Caco-2 (cell line): ENCODE measurements around the gene TAF11L9. TPM values are rescaled to one million over a fixed set of nuclear protein-coding genes. Genes with fewer than 3 reads are reported as not detected.
"Not testable (repeated sequence)": the region's sequence is repeated elsewhere in the genome, so short reads cannot be mapped to it uniquely, and the experiment has no call there.

Source experiments
- Bru-seq: library from RNA; stranded (reverse); fragments of 400-500 nt; gene quantifications from one replicate; lab custom pipeline; 2021; lab: Mats Ljungman, UMichigan
- BruChase-seq, 2 experiments: library from RNA; stranded (reverse); fragments of 400-500 nt; gene quantifications; one replicate each; lab custom pipeline; 2021; lab: Mats Ljungman, UMichigan
- BruUV-seq: library from RNA; stranded (reverse); fragments of 400-500 nt; replicated peaks from 2 replicates; lab custom pipeline; 2021; lab: Mats Ljungman, UMichigan
- CTCF ChIA-PET: fragments of 300-600 bp; sonication (Branson Sonifier 250); formaldehyde crosslinking; loops from one replicate; lab custom pipeline; 2022; ENCODE audit warnings: antibody characterized with exemption; lab: Charles Lee
- POLR2A ChIA-PET: fragments of 300-600 bp; sonication (Branson Sonifier 250); formaldehyde crosslinking; loops from one replicate; lab custom pipeline; 2022; ENCODE audit warnings: antibody characterized with exemption; lab: Charles Lee
- DNase-seq, 2 experiments: peaks; one replicate each; pipeline versions ENCODE4 v3.0.0 to v3.0.0-alpha.2; 2020 to 2022
- H3K27me3 ChIP-seq: replicated peaks from 2 replicates; pipeline ENCODE4 v1.6.0; 2011; ENCODE audit warnings: low read length; ENCODE audit not compliant: control insufficient read depth, insufficient read depth
- H3K36me3 ChIP-seq: 2 replicates; pipeline ENCODE4 v1.5.1; 2011; ENCODE audit warnings: low read length; ENCODE audit not compliant: control insufficient read depth, insufficient read depth
- H3K4me1 ChIP-seq: fragments of 250-450 bp; sonication (Bioruptor Pico); 2 replicates; pipeline ENCODE4 v1.5.1; 2020; ENCODE audit warnings: mild to moderate bottlenecking
- H3K4me3 ChIP-seq: 2 replicates; pipeline ENCODE4 v1.5.1; 2011; ENCODE audit warnings: low read depth, mild to moderate bottlenecking, control low read depth, low read length
- H3K9me3 ChIP-seq: fragments of 250-450 bp; sonication (Bioruptor Pico); 2 replicates; pipeline ENCODE4 v1.5.1; 2020; ENCODE audit warnings: mild to moderate bottlenecking, moderate library complexity
- H3K27ac Mint-ChIP-seq: one replicate; pipeline ENCODE4 v1.8.0; 2022; ENCODE audit warnings: mixed read lengths; ENCODE audit not compliant: unreplicated experiment
- H3K27me3 Mint-ChIP-seq: one replicate; pipeline ENCODE4 v1.8.0; 2022; ENCODE audit warnings: mixed read lengths; ENCODE audit not compliant: insufficient read depth, unreplicated experiment
- H3K36me3 Mint-ChIP-seq: one replicate; pipeline ENCODE4 v1.8.0; 2022; ENCODE audit warnings: mild to moderate bottlenecking, mixed read lengths; ENCODE audit not compliant: insufficient read depth, unreplicated experiment
- H3K4me1 Mint-ChIP-seq: one replicate; pipeline ENCODE4 v1.8.0; 2022; ENCODE audit warnings: low read depth, mixed read lengths; ENCODE audit not compliant: unreplicated experiment
- H3K4me3 Mint-ChIP-seq: one replicate; pipeline ENCODE4 v1.8.0; 2022; ENCODE audit warnings: mild to moderate bottlenecking, moderate library complexity, mixed read lengths; ENCODE audit not compliant: unreplicated experiment
- H3K9me3 Mint-ChIP-seq: one replicate; pipeline ENCODE4 v1.8.0; 2022; ENCODE audit warnings: mixed read lengths; ENCODE audit not compliant: unreplicated experiment
- intact Hi-C: fragments of 100-400 bp; cut with micrococcal nuclease; formaldehyde crosslinking; loops from one replicate; pipeline ENCODE4 v1.10.0; 2022; ENCODE audit not compliant: unreplicated experiment
- long read RNA-seq: library from polyadenylated mRNA; stranded (forward); transcript quantifications from one replicate; pipeline ENCODE4 v2.0.0, GENCODE V29; 2022
- total RNA-seq: library from RNA; stranded (reverse); gene quantifications from 2 replicates; pipeline ENCODE4 v1.2.3, GENCODE V29; 2022
- TF ChIP-seq, protein P1 (sequence below), 2 experiments: fragments of 200-600 bp in 1 of 2; IDR thresholded peaks; 1 replicate in 1 of 2; 2 replicates in 1 of 2; pipeline versions ENCODE4 v1.5.1 to v1.8.0; 2011 to 2022; ENCODE audit warnings: antibody characterized with exemption in 1 of 2, control low read depth in 1 of 2, inconsistent platforms in 1 of 2, low read depth in 1 of 2, low read length in 1 of 2, mild to moderate bottlenecking in 1 of 2, moderate library complexity in 1 of 2; ENCODE audit not compliant: insufficient read depth in 1 of 2, severe bottlenecking in 1 of 2, unreplicated experiment in 1 of 2

TAF11L9 gene
- total RNA-seq = not detected in 2 replicates
- Bru-seq, nascent RNA = not detected
- BruChase-seq, experiment 1, labeled RNA remaining after a 2-hour chase = not detected
- BruChase-seq, experiment 2, labeled RNA remaining after a 6-hour chase = not detected
- long read RNA-seq = 0 reads

DNA sequence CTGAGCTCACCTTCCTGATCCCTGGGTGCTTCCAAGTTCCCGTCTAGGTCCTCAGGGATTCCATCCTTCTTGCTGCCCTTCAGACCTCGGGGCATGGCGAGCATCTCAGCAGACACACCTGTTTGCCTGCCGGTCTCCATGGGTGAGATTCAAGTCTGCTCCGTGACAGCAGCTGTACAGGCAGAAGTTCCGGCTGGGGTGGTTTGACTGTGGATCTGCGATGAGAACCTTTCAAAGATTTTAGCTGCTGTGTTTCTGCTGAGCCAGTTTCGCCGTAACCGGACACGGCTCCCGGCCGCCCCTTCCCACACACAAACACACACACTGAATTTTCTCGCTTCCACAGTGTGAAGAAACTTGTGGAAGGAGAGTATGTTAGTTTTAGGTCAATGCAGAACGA lies at the start of gene TAF11L9:
TAF11L9 (minus strand) TSS at position 140 of the 400 bp plus-strand sequence.
- CTCF ChIA-PET, POLR2A ChIA-PET, H3K36me3 Mint-ChIP-seq, H3K4me3 Mint-ChIP-seq, H3K9me3 Mint-ChIP-seq, H3K9me3 ChIP-seq, H3K27me3 Mint-ChIP-seq, DNase-seq, H3K4me1 ChIP-seq, H3K4me1 Mint-ChIP-seq, intact Hi-C loops, BruUV-seq, H3K27ac Mint-ChIP-seq, H3K36me3 ChIP-seq, H3K27me3 ChIP-seq, H3K4me3 ChIP-seq: not testable (repeated sequence)

DNA sequence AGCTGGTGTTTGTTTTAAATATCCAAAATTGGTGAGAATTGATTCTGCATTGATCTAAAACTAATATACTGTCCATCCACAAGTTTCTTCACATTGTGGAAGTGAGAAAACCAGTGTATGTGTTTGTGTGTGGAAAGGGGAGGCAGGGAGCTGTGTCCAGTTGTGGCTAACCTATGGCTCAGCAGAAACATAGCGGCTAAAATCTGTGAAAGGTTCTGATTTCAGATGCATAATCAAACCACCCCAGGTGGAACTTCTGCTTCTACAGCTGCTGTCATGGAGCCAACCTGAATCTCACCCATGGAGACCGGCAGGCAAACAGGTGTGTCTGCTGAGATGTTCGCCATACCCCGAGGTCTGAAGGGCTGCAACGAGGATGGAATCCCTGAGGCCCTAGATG lies 40.0 kb upstream of the TAF11L9 start, which contains the start of gene TAF11L14:
TAF11L14 (plus strand) TSS at position 301 of the 400 bp plus-strand sequence.
- H3K4me1 ChIP-seq = no peaks in the 10 kb centered on the region
- Mint-ChIP-seq H3K4me3 (no peak within 1 kb of the TSS), H3K9me3 (no peaks in the 10 kb centered on the region), H3K27me3 (peaks cover 7% of the 10 kb centered on the region), H3K4me1 (no peaks in the 10 kb centered on the region), H3K27ac (no peak within 1 kb of the TSS), H3K36me3 (no peaks in the 10 kb centered on the region)
- TF ChIP-seq, protein P1, sequence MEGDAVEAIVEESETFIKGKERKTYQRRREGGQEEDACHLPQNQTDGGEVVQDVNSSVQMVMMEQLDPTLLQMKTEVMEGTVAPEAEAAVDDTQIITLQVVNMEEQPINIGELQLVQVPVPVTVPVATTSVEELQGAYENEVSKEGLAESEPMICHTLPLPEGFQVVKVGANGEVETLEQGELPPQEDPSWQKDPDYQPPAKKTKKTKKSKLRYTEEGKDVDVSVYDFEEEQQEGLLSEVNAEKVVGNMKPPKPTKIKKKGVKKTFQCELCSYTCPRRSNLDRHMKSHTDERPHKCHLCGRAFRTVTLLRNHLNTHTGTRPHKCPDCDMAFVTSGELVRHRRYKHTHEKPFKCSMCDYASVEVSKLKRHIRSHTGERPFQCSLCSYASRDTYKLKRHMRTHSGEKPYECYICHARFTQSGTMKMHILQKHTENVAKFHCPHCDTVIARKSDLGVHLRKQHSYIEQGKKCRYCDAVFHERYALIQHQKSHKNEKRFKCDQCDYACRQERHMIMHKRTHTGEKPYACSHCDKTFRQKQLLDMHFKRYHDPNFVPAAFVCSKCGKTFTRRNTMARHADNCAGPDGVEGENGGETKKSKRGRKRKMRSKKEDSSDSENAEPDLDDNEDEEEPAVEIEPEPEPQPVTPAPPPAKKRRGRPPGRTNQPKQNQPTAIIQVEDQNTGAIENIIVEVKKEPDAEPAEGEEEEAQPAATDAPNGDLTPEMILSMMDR (IDR thresholded peaks at IDR 0.05; ENCODE audit: insufficient read depth in 1 of 2, low read depth in 1 of 2, low read length in 1 of 2, severe bottlenecking in 1 of 2, unreplicated experiment in 1 of 2) = no peak
- ChIA-PET POLR2A (no interaction called here), CTCF (no interaction called here)
- no peaks in the 10 kb centered on the region for H3K27me3 ChIP-seq
- no peak within 1 kb of the TSS for H3K4me3 ChIP-seq
- intact Hi-C loops = no loop called here
- H3K9me3 ChIP-seq = no peaks in the 10 kb centered on the region
- H3K36me3 ChIP-seq = no peaks in the 10 kb centered on the region
- no TSS peak for BruUV-seq
- no peak for DNase-seq

DNA sequence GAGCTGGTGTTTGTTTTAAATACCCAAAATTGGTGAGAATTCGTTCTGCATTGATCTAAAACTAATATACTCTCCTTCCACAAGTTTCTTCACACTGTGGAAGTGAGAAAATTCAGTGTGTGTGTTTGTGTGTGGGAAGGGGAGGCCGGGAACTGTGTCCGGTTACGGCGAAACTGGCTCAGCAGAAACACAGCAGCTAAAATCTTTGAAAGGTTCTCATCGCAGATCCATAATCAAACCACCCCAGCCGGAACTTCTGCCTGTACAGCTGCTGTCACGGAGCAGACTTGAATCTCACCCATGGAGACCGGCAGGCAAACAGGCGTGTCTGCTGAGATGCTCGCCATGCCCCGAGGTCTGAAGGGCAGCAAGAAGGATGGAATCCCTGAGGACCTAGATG lies 37.6 kb upstream of the TAF11L9 start, which contains the start of gene TAF11L13:
TAF11L13 (plus strand) TSS at position 301 of the 400 bp plus-strand sequence.
- H3K27me3 ChIP-seq, CTCF ChIA-PET, H3K4me3 Mint-ChIP-seq, H3K4me1 ChIP-seq, H3K36me3 ChIP-seq, BruUV-seq, H3K27me3 Mint-ChIP-seq, H3K9me3 Mint-ChIP-seq, H3K4me3 ChIP-seq, POLR2A ChIA-PET, H3K36me3 Mint-ChIP-seq, H3K4me1 Mint-ChIP-seq, DNase-seq, H3K27ac Mint-ChIP-seq, intact Hi-C loops, H3K9me3 ChIP-seq: not testable (repeated sequence)

DNA sequence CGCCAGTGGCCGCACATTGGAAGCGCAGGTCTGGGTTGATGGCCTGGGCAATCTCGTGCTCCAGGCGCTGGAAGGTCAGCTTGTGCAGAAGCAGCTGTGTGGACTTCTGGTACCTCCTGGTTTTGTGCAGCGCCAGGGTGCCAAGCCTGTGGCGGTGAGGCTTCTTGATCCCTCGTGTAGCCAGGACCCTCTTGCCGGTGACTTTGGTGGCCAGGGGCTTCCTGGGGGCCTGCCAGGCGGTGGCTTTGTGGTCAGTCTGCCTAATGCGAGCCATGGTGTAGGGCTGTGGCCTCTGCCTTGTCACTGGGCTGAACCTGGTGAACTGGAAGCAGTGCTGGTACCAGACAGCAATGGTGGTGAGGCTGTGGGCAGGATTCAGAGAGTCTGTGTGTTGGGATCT lies 31.5 kb upstream of the TAF11L9 start:
- TF ChIP-seq, protein P1 (IDR thresholded peaks at IDR 0.05; ENCODE audit: insufficient read depth in 1 of 2, low read depth in 1 of 2, low read length in 1 of 2, severe bottlenecking in 1 of 2, unreplicated experiment in 1 of 2) = no peak
- Histone ChIP-seq H3K4me3 (no peak overlapping the region), H3K36me3 (no peaks in the 10 kb centered on the region), H3K27me3 (no peaks in the 10 kb centered on the region), H3K4me1 (no peaks in the 10 kb centered on the region), H3K9me3 (no peaks in the 10 kb centered on the region)
- CTCF ChIA-PET = no interaction called here
- Mint-ChIP-seq H3K27me3 (no peaks in the 10 kb centered on the region), H3K27ac (no peak overlapping the region), H3K36me3 (no peaks in the 10 kb centered on the region), H3K4me1 (no peaks in the 10 kb centered on the region), H3K4me3 (no peak overlapping the region), H3K9me3 (no peaks in the 10 kb centered on the region)
- BruUV-seq = no TSS peak
- POLR2A ChIA-PET = no interaction called here
- intact Hi-C loops = no loop called here
- DNase-seq = no peak
